Activated T-cell treated with anti-CD3 and anti-CD28 coated beads, Interleukin-2, amount 50 U/mL, for 24 hours (primary cell): ENCODE measurements around the gene LAMB1.

Source experiments
- DNase-seq: peaks from one replicate; pipeline ENCODE4 v3.0.0-alpha.2; 2020
- H3K27ac Mint-ChIP-seq: 2 replicates; pipeline ENCODE4 v1.8.0; 2020; ENCODE audit warnings: mild to moderate bottlenecking, mixed read lengths
- H3K27me3 Mint-ChIP-seq: 2 replicates; pipeline ENCODE4 v1.8.0; 2020; ENCODE audit warnings: mixed read lengths
- H3K36me3 Mint-ChIP-seq: 2 replicates; pipeline ENCODE4 v1.8.0; 2020; ENCODE audit warnings: low read depth, mixed read lengths
- H3K4me1 Mint-ChIP-seq: 2 replicates; pipeline ENCODE4 v1.8.0; 2020; ENCODE audit warnings: low read depth, mixed read lengths
- H3K4me3 Mint-ChIP-seq: 2 replicates; pipeline ENCODE4 v1.8.0; 2020; ENCODE audit warnings: mild to moderate bottlenecking, moderate library complexity, mixed read lengths
- H3K9me3 Mint-ChIP-seq: 2 replicates; pipeline ENCODE4 v1.8.0; 2020; ENCODE audit warnings: mixed read lengths

The LAMB1 gene

GRCh38 chr7:107975394-107976013, 27.5 kb downstream of the LAMB1 start:
- no peaks in the 10 kb centered on the region for H3K9me3 Mint-ChIP-seq
- H3K4me3 Mint-ChIP-seq = no peak overlapping the region
- no peak overlapping the region for H3K27ac Mint-ChIP-seq
- H3K27me3 Mint-ChIP-seq = peaks cover 12% of the 10 kb centered on the region
- no peak for DNase-seq
- H3K4me1 Mint-ChIP-seq = no peaks in the 10 kb centered on the region
- no peaks in the 10 kb centered on the region for H3K36me3 Mint-ChIP-seq

- Mint-ChIP-seq H3K4me3 (no peak overlapping the region), H3K4me1 (no peaks in the 10 kb centered on the region), H3K9me3 (no peaks in the 10 kb centered on the region), H3K36me3 (no peaks in the 10 kb centered on the region), H3K27me3 (peaks cover 14% of the 10 kb centered on the region), H3K27ac (no peak overlapping the region)
- DNase-seq = no peak
These were observed 29.1 kb downstream of the LAMB1 start for GRCh38 chr7:107973861-107974260.

- Mint-ChIP-seq H3K4me1 (no peaks in the 10 kb centered on the region), H3K27me3 (peaks cover 14% of the 10 kb centered on the region), H3K27ac (no peak overlapping the region), H3K9me3 (no peaks in the 10 kb centered on the region), H3K4me3 (no peak overlapping the region), H3K36me3 (no peaks in the 10 kb centered on the region)
- no peak for DNase-seq
These were observed 30.0 kb downstream of the LAMB1 start for GRCh38 chr7:107972941-107973376.

GRCh38 chr7:107972075-107972482, 30.9 kb downstream of the LAMB1 start:
- Mint-ChIP-seq H3K9me3 (no peaks in the 10 kb centered on the region), H3K27me3 (peaks cover 10% of the 10 kb centered on the region), H3K4me3 (no peak overlapping the region), H3K27ac (no peak overlapping the region), H3K36me3 (no peaks in the 10 kb centered on the region), H3K4me1 (no peaks in the 10 kb centered on the region)
- no peak for DNase-seq

GRCh38 chr7:107971613-107972012, 31.3 kb downstream of the LAMB1 start:
- no peaks in the 10 kb centered on the region for H3K4me1 Mint-ChIP-seq
- no peak overlapping the region for H3K4me3 Mint-ChIP-seq
- H3K36me3 Mint-ChIP-seq = no peaks in the 10 kb centered on the region
- no peak overlapping the region for H3K27ac Mint-ChIP-seq
- no peaks in the 10 kb centered on the region for H3K9me3 Mint-ChIP-seq
- no peak for DNase-seq
- H3K27me3 Mint-ChIP-seq = peaks cover 9% of the 10 kb centered on the region

- peaks cover 9% of the 10 kb centered on the region for H3K27me3 Mint-ChIP-seq
- no peak for DNase-seq
- H3K27ac Mint-ChIP-seq = no peak overlapping the region
- H3K9me3 Mint-ChIP-seq = no peaks in the 10 kb centered on the region
- H3K36me3 Mint-ChIP-seq = no peaks in the 10 kb centered on the region
- H3K4me3 Mint-ChIP-seq = no peak overlapping the region
- no peaks in the 10 kb centered on the region for H3K4me1 Mint-ChIP-seq
These were observed 31.9 kb downstream of the LAMB1 start for GRCh38 chr7:107971100-107971499.

GRCh38 chr7:107969856-107970255, 33.1 kb downstream of the LAMB1 start:
- Mint-ChIP-seq H3K36me3 (no peaks in the 10 kb centered on the region), H3K9me3 (no peaks in the 10 kb centered on the region), H3K27me3 (peaks cover 4% of the 10 kb centered on the region), H3K4me1 (no peaks in the 10 kb centered on the region), H3K4me3 (no peak overlapping the region), H3K27ac (no peak overlapping the region)
- no peak for DNase-seq

- H3K4me1 Mint-ChIP-seq = no peaks in the 10 kb centered on the region
- no peak for DNase-seq
- no peak overlapping the region for H3K4me3 Mint-ChIP-seq
- peaks cover 4% of the 10 kb centered on the region for H3K27me3 Mint-ChIP-seq
- H3K9me3 Mint-ChIP-seq = no peaks in the 10 kb centered on the region
- H3K36me3 Mint-ChIP-seq = no peaks in the 10 kb centered on the region
- no peak overlapping the region for H3K27ac Mint-ChIP-seq
These were observed 34.5 kb downstream of the LAMB1 start for GRCh38 chr7:107968449-107968848.

GRCh38 chr7:107967420-107967819, 35.5 kb downstream of the LAMB1 start:
- H3K36me3 Mint-ChIP-seq = no peaks in the 10 kb centered on the region
- no peaks in the 10 kb centered on the region for H3K9me3 Mint-ChIP-seq
- no peaks in the 10 kb centered on the region for H3K4me1 Mint-ChIP-seq
- H3K4me3 Mint-ChIP-seq = no peak overlapping the region
- DNase-seq = no peak
- H3K27ac Mint-ChIP-seq = no peak overlapping the region
- peaks cover 4% of the 10 kb centered on the region for H3K27me3 Mint-ChIP-seq

GRCh38 chr7:107966711-107967110, 36.2 kb downstream of the LAMB1 start:
- H3K27ac Mint-ChIP-seq = no peak overlapping the region
- H3K9me3 Mint-ChIP-seq = no peaks in the 10 kb centered on the region
- H3K4me1 Mint-ChIP-seq = no peaks in the 10 kb centered on the region
- DNase-seq = no peak
- H3K27me3 Mint-ChIP-seq = peaks cover 5% of the 10 kb centered on the region
- H3K4me3 Mint-ChIP-seq = no peak overlapping the region
- H3K36me3 Mint-ChIP-seq = no peaks in the 10 kb centered on the region

- no peaks in the 10 kb centered on the region for H3K4me1 Mint-ChIP-seq
- no peak overlapping the region for H3K27ac Mint-ChIP-seq
- H3K36me3 Mint-ChIP-seq = no peaks in the 10 kb centered on the region
- no peak for DNase-seq
- H3K4me3 Mint-ChIP-seq = no peak overlapping the region
- no peaks in the 10 kb centered on the region for H3K9me3 Mint-ChIP-seq
- H3K27me3 Mint-ChIP-seq = peaks cover 11% of the 10 kb centered on the region
These were observed 38.5 kb downstream of the LAMB1 start for GRCh38 chr7:107964510-107964909.

- Mint-ChIP-seq H3K27ac (no peak overlapping the region), H3K36me3 (no peaks in the 10 kb centered on the region), H3K4me1 (no peaks in the 10 kb centered on the region), H3K9me3 (no peaks in the 10 kb centered on the region), H3K27me3 (peaks cover 23% of the 10 kb centered on the region), H3K4me3 (no peak overlapping the region)
- DNase-seq = no peak
These were observed 40.1 kb downstream of the LAMB1 start for GRCh38 chr7:107962817-107963216.

- Mint-ChIP-seq H3K4me3 (no peak overlapping the region), H3K27ac (no peak overlapping the region), H3K36me3 (no peaks in the 10 kb centered on the region), H3K4me1 (no peaks in the 10 kb centered on the region), H3K9me3 (no peaks in the 10 kb centered on the region), H3K27me3 (peaks cover 27% of the 10 kb centered on the region)
- no peak for DNase-seq
These were observed 41.6 kb downstream of the LAMB1 start for GRCh38 chr7:107961405-107961804.

GRCh38 chr7:107960272-107960671, 42.7 kb downstream of the LAMB1 start:
- no peak overlapping the region for H3K27ac Mint-ChIP-seq
- no peak overlapping the region for H3K4me3 Mint-ChIP-seq
- no peaks in the 10 kb centered on the region for H3K36me3 Mint-ChIP-seq
- no peaks in the 10 kb centered on the region for H3K9me3 Mint-ChIP-seq
- H3K4me1 Mint-ChIP-seq = no peaks in the 10 kb centered on the region
- peaks cover 30% of the 10 kb centered on the region for H3K27me3 Mint-ChIP-seq
- DNase-seq = no peak

GRCh38 chr7:107959527-107959898, 43.4 kb downstream of the LAMB1 start:
- Mint-ChIP-seq H3K9me3 (no peaks in the 10 kb centered on the region), H3K27me3 (peaks cover 30% of the 10 kb centered on the region), H3K4me3 (no peak overlapping the region), H3K36me3 (no peaks in the 10 kb centered on the region), H3K27ac (no peak overlapping the region), H3K4me1 (no peaks in the 10 kb centered on the region)
- DNase-seq = no peak
